ENCODE data around the gene MVB12B.

The MVB12B gene

GRCh38 chr9:126411948-126412284 lies 85.3 kb downstream of the MVB12B start:
- H3K4me3 ChIP-seq (replicated peaks; ENCODE audit: low read depth, low read length) = peak overlapping the region; percentile 2; the same call in 1 of the 2 replicates

GRCh38 chr9:126412905-126413304 lies 86.3 kb downstream of the MVB12B start:
- no peak for DNase-seq (ENCODE audit: extremely low read depth, insufficient read length)
- H3K36me3 ChIP-seq (ENCODE audit: control insufficient read depth, insufficient read depth, low read length) = no peaks in the 10 kb centered on the region
- no peak overlapping the region for H3K4me3 ChIP-seq (replicated peaks; ENCODE audit: low read depth, low read length)
- TF ChIP-seq, protein P1, sequence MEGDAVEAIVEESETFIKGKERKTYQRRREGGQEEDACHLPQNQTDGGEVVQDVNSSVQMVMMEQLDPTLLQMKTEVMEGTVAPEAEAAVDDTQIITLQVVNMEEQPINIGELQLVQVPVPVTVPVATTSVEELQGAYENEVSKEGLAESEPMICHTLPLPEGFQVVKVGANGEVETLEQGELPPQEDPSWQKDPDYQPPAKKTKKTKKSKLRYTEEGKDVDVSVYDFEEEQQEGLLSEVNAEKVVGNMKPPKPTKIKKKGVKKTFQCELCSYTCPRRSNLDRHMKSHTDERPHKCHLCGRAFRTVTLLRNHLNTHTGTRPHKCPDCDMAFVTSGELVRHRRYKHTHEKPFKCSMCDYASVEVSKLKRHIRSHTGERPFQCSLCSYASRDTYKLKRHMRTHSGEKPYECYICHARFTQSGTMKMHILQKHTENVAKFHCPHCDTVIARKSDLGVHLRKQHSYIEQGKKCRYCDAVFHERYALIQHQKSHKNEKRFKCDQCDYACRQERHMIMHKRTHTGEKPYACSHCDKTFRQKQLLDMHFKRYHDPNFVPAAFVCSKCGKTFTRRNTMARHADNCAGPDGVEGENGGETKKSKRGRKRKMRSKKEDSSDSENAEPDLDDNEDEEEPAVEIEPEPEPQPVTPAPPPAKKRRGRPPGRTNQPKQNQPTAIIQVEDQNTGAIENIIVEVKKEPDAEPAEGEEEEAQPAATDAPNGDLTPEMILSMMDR (IDR thresholded peaks at IDR 0.05; ENCODE audit: insufficient read depth, low read length, poor library complexity, severe bottlenecking) = no peak
- no peaks in the 10 kb centered on the region; the same call in 1 of the 2 replicates for H3K27me3 ChIP-seq (replicated peaks; ENCODE audit: control insufficient read depth, insufficient read depth, low read length)

More at GRCh38 chr9:126411948-126412284, 85.3 kb downstream of the MVB12B start:
- H3K27me3 ChIP-seq (replicated peaks; ENCODE audit: control insufficient read depth, insufficient read depth, low read length) = no peaks in the 10 kb centered on the region; the same call in 1 of the 2 replicates
- H3K36me3 ChIP-seq (ENCODE audit: control insufficient read depth, insufficient read depth, low read length) = no peaks in the 10 kb centered on the region
- no peak for DNase-seq (ENCODE audit: extremely low read depth, insufficient read length)
- TF ChIP-seq, protein P1 (IDR thresholded peaks at IDR 0.05; ENCODE audit: insufficient read depth, low read length, poor library complexity, severe bottlenecking) = no peak

DNA sequence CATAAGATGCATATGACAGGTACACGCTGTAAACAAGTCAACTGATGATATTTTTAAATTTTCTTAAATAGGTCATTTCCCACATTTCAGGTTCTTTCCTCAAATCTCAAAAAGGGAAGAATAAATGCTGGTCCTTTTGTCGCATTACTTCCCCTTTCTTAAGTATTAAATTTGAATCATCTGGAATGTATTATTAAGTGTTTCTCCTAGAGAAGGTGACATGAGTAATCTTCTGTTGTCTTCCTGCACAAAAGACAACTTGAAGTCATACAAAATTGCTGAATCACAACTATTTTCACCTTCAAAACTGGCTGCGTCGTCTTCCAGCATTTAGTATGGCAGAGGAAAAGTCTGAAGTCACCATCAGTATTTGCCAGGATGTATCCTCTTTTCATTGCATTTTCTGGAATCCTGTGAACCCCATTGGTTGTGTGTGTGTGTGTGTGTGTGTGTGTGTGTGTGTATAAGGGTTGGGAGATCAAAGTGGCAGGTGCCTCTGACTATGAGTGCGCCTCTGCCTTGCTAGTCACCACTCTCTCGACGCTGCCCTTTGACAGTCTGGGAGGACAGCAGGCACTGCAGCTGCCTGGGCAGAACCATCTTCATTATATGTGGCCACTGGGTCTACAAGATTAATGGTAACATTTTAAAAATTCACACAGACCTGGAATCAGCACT lies 86.9 kb downstream of the MVB12B start:
- Histone ChIP-seq H3K4me3 (replicated peaks; ENCODE audit: low read depth, low read length) (no peak overlapping the region), H3K27me3 (replicated peaks; ENCODE audit: control insufficient read depth, insufficient read depth, low read length) (no peaks in the 10 kb centered on the region; the same call in 1 of the 2 replicates), H3K36me3 (ENCODE audit: control insufficient read depth, insufficient read depth, low read length) (no peaks in the 10 kb centered on the region)
- TF ChIP-seq, protein P1 (IDR thresholded peaks at IDR 0.05; ENCODE audit: insufficient read depth, low read length, poor library complexity, severe bottlenecking) = no peak
- DNase-seq (ENCODE audit: extremely low read depth, insufficient read length) = no peak

GRCh38 chr9:126415741-126416370 lies 89.2 kb downstream of the MVB12B start:
- DNase-seq (ENCODE audit: extremely low read depth, insufficient read length) = no peak
- TF ChIP-seq, protein P1 (IDR thresholded peaks at IDR 0.05; ENCODE audit: insufficient read depth, low read length, poor library complexity, severe bottlenecking) = no peak
- Histone ChIP-seq H3K4me3 (replicated peaks; ENCODE audit: low read depth, low read length) (no peak overlapping the region), H3K27me3 (replicated peaks; ENCODE audit: control insufficient read depth, insufficient read depth, low read length) (no peaks in the 10 kb centered on the region; the same call in 1 of the 2 replicates), H3K36me3 (ENCODE audit: control insufficient read depth, insufficient read depth, low read length) (no peaks in the 10 kb centered on the region)

DNA sequence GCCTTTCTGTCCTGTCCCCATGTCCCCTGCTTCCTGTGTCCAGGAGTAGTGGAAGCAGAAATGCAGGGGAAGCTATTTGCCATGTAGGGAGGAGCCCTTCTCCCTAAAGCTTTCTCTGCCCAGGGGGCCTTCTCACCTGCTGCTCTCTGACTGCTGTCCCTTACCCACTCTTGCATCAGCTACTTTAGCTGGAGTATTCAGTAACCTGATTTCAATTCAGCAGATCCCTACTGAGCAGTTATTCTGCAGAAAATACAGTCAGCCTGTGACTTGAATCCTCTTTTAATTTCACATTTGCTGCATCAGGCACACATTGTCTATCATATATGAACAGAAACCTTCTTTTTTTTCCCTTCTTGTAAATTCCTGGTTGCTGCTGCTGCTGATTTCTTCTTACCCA lies 90.4 kb downstream of the MVB12B start:
- Histone ChIP-seq H3K27me3 (replicated peaks; ENCODE audit: control insufficient read depth, insufficient read depth, low read length) (no peaks in the 10 kb centered on the region; the same call in none of the 2 replicates), H3K4me3 (replicated peaks; ENCODE audit: low read depth, low read length) (no peak overlapping the region), H3K36me3 (ENCODE audit: control insufficient read depth, insufficient read depth, low read length) (no peaks in the 10 kb centered on the region)
- TF ChIP-seq, protein P1 (IDR thresholded peaks at IDR 0.05; ENCODE audit: insufficient read depth, low read length, poor library complexity, severe bottlenecking) = no peak
- no peak for DNase-seq (ENCODE audit: extremely low read depth, insufficient read length)
